T47D (cell line): ENCODE data around the gene NR3C2.

Experiments
- DNase-seq, 2 experiments: peaks; one replicate each; pipeline versions ENCODE4 v3.0.0 to v3.0.0-alpha.2; 2011 to 2012; ENCODE audit warnings: low read depth in 1 of 2, low spot score in 1 of 2
- JUND ChIP-seq: IDR thresholded peaks from 2 replicates; pipeline ENCODE4 v1.6.1; 2012; ENCODE audit warnings: low read depth
- in situ Hi-C: cut with HindIII; loops from 2 replicates; pipeline ENCODE4 v1.10.0; 2016; ENCODE audit warnings: low sequenced_read_pairs, low pct_unique_long_range_greater_than_20kb

Gene NR3C2

GRCh38 chr4:148441986-148442831 is at the start of gene NR3C2:
Gene NR3C2 (minus strand): TSS chr4:148442414.
- no peak for TF ChIP-seq JUND
- DNase-seq = peak; percentile 98 to 99
- in situ Hi-C loops = no loop called here

GRCh38 chr4:148487181-148487580 is 45.0 kb upstream of the NR3C2 start:
- no peak for TF ChIP-seq JUND
- no peak for DNase-seq
- in situ Hi-C loops = no loop called here

GRCh38 chr4:148481636-148482035 is 39.4 kb upstream of the NR3C2 start:
- TF ChIP-seq JUND = no peak
- in situ Hi-C loops = no loop called here

GRCh38 chr4:148477276-148477675 is 35.1 kb upstream of the NR3C2 start:
- no peak for DNase-seq
- in situ Hi-C loops = no loop called here
- no peak for TF ChIP-seq JUND

More at GRCh38 chr4:148481636-148482035, 39.4 kb upstream of the NR3C2 start:
- peak in 1 of 2 experiments; percentile 2 for DNase-seq

GRCh38 chr4:148469938-148470337 is 27.7 kb upstream of the NR3C2 start:
- TF ChIP-seq JUND = no peak
- DNase-seq = no peak
- in situ Hi-C loops = no loop called here

- TF ChIP-seq JUND = no peak
- in situ Hi-C loops = no loop called here
- DNase-seq = no peak
These were observed 12.6 kb upstream of the NR3C2 start for GRCh38 chr4:148454835-148455234.

GRCh38 chr4:148453833-148454232 is 11.6 kb upstream of the NR3C2 start:
- in situ Hi-C loops = no loop called here
- no peak for TF ChIP-seq JUND
- DNase-seq = no peak

GRCh38 chr4:148452970-148453369 is 10.8 kb upstream of the NR3C2 start:
- no peak for DNase-seq
- in situ Hi-C loops = no loop called here
- no peak for TF ChIP-seq JUND

- DNase-seq = no peak
- in situ Hi-C loops = no loop called here
- no peak for TF ChIP-seq JUND
These were observed 7.7 kb upstream of the NR3C2 start for GRCh38 chr4:148449921-148450320.

GRCh38 chr4:148448141-148448540 is 5.9 kb upstream of the NR3C2 start:
- DNase-seq = no peak
- in situ Hi-C loops = no loop called here
- no peak for TF ChIP-seq JUND

- TF ChIP-seq JUND = no peak
- DNase-seq = no peak
- in situ Hi-C loops = no loop called here
These were observed 5.5 kb upstream of the NR3C2 start for GRCh38 chr4:148447681-148448080.

- no peak for DNase-seq
- in situ Hi-C loops = no loop called here
- no peak for TF ChIP-seq JUND
These were observed 3.7 kb upstream of the NR3C2 start for GRCh38 chr4:148445860-148446330.

GRCh38 chr4:148445071-148445859 is 3.1 kb upstream of the NR3C2 start:
- peak; percentile 37 to 40 for DNase-seq
- in situ Hi-C loops = no loop called here
- TF ChIP-seq JUND = no peak
